Measurements from ENCODE around the gene TUBB2A. TPM values are rescaled to one million over a fixed set of nuclear protein-coding genes. Genes with fewer than 3 reads are reported as not detected.
A peak's percentile ranks its signal among the peaks of the same experiment; 100 is the strongest.

The TUBB2A gene
- total RNA-seq (ENCODE audit: unreplicated experiment): 769 TPM
- long read RNA-seq, transcript TUBB2A-201 (4 exons, 1,595 nt): major isoform, 535 of 578 reads
- long read RNA-seq, partial matches to known transcripts: 2 of 578 reads
- long read RNA-seq, other reads (novel, unspliced or antisense): 39 of 578 reads

GRCh38 chr6:3157131-3157933, at the start of gene TUBB2A:
Gene TUBB2A (minus strand): TSS chr6:3157544. CDS start chr6:3157463, 81 bp downstream.
- Mint-ChIP-seq H3K36me3 (ENCODE audit: unreplicated experiment) (peaks cover 14% of the 10 kb centered on the region), H3K9me3 (ENCODE audit: unreplicated experiment) (peaks cover 16% of the 10 kb centered on the region), H3K4me3 (ENCODE audit: unreplicated experiment) (peak within 1 kb of the TSS; percentile 95), H3K27me3 (ENCODE audit: unreplicated experiment) (peaks cover 15% of the 10 kb centered on the region), H3K27ac (ENCODE audit: unreplicated experiment) (peak within 1 kb of the TSS; percentile 98), H3K4me1 (ENCODE audit: low read depth, unreplicated experiment) (peaks cover 20% of the 10 kb centered on the region)
- TF ChIP-seq CTCF (IDR thresholded peaks at IDR 0.05; ENCODE audit: partially characterized antibody, unreplicated experiment): no peak
- DNase-seq: peak; percentile 91

DNA sequence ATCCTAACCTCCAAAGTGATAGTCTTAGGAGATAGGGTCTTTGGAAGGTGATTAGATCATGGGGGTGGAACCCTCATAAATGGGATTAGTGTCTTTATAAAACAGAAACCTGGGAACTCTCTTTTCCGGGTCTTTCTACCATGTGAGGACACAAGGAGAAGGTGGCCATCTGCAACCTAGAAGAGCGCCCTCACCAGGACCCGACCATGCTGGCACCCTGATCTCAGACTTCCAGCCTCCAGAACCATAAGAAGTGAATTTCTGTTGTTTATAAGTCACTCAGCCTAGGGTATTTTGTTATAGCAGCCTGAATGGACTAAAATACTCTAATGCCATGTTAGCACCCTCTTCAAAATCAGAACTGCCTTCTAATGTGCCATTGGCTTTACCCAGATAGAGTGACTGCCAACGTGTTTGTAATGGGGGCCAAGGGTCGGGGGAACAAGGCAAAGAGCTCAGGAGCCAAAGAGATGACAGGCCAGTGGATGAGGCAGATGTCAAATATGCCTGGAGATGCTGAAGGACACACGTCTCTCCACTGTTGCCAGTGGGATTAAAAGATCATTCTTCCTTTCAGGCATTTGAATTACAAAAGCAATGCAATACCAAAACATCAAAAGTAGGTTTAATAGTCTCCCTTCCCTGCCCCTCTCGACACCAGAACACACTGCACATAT, 49.1 kb upstream of the TUBB2A start:
- no peak for TF ChIP-seq CTCF (IDR thresholded peaks at IDR 0.05; ENCODE audit: partially characterized antibody, unreplicated experiment)
- Mint-ChIP-seq H3K36me3 (ENCODE audit: unreplicated experiment) (peaks cover 21% of the 10 kb centered on the region), H3K27ac (ENCODE audit: unreplicated experiment) (no peak overlapping the region), H3K4me3 (ENCODE audit: unreplicated experiment) (no peak overlapping the region), H3K27me3 (ENCODE audit: unreplicated experiment) (peaks cover 2% of the 10 kb centered on the region), H3K4me1 (ENCODE audit: low read depth, unreplicated experiment) (peaks cover 13% of the 10 kb centered on the region), H3K9me3 (ENCODE audit: unreplicated experiment) (peaks cover 6% of the 10 kb centered on the region)
- no peak for DNase-seq

GRCh38 chr6:3205913-3206312, 48.6 kb upstream of the TUBB2A start:
- peaks cover 21% of the 10 kb centered on the region for H3K36me3 Mint-ChIP-seq (ENCODE audit: unreplicated experiment)
- peaks cover 6% of the 10 kb centered on the region for H3K9me3 Mint-ChIP-seq (ENCODE audit: unreplicated experiment)
- no peak overlapping the region for H3K4me3 Mint-ChIP-seq (ENCODE audit: unreplicated experiment)
- no peak for TF ChIP-seq CTCF (IDR thresholded peaks at IDR 0.05; ENCODE audit: partially characterized antibody, unreplicated experiment)
- H3K27ac Mint-ChIP-seq (ENCODE audit: unreplicated experiment): no peak overlapping the region
- H3K27me3 Mint-ChIP-seq (ENCODE audit: unreplicated experiment): peaks cover 2% of the 10 kb centered on the region
- no peak for DNase-seq
- peaks cover 13% of the 10 kb centered on the region for H3K4me1 Mint-ChIP-seq (ENCODE audit: low read depth, unreplicated experiment)

DNA sequence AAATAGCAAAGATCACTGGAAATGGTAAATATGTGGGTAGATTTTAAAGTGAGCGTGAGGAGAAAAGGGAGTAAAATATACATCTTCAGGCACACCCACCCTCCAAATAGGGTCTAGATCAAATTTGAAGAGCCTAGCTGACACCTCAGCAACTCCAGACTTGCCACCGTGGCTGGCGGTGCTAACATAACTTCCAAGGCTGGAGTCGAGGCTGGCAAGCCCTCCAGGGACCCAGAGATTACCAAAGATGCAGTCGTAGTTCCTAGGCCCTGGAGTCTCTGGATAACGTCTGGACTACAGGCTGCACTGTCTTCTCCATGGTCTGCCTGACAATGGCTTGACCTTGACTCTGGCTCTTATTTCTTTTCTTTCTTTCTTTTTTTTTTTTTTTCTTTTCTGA, 47.6 kb upstream of the TUBB2A start:
- no peak for TF ChIP-seq CTCF (IDR thresholded peaks at IDR 0.05; ENCODE audit: partially characterized antibody, unreplicated experiment)
- H3K36me3 Mint-ChIP-seq (ENCODE audit: unreplicated experiment): peaks cover 25% of the 10 kb centered on the region

More for the DNA sequence above, 47.6 kb upstream of the TUBB2A start:
- H3K9me3 Mint-ChIP-seq (ENCODE audit: unreplicated experiment): peaks cover 6% of the 10 kb centered on the region
- H3K4me1 Mint-ChIP-seq (ENCODE audit: low read depth, unreplicated experiment): peaks cover 13% of the 10 kb centered on the region
- no peak for DNase-seq
- peaks cover 2% of the 10 kb centered on the region for H3K27me3 Mint-ChIP-seq (ENCODE audit: unreplicated experiment)
- no peak overlapping the region for H3K27ac Mint-ChIP-seq (ENCODE audit: unreplicated experiment)
- no peak overlapping the region for H3K4me3 Mint-ChIP-seq (ENCODE audit: unreplicated experiment)

All from glutamatergic neuron (in vitro differentiated cells).